ENCODE results near the gene OVAAL.
A peak's percentile ranks its signal among the peaks of the same experiment; 100 is the strongest.

The OVAAL gene

DNA sequence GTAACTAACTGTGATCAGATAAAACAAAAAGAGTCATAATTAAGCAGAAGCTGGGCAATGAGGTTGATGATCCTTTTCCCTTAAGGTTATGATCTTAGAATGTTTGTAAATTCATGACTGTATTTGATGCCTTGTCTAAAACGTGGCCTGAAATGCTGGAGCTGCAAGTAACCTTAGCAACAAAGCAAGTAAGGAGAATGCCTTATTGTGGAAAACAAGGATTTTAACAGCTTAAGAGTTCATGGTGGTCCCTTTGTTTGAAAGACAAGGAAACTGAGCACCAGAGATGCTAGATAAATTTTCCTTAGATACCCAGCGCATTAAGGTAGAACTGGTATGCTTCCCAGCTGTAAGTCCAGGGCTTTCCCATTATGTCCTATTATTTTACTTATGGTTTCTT is 47.4 kb downstream of the OVAAL start:
- DNase-seq (ENCODE audit: low spot score), result no peak

DNA sequence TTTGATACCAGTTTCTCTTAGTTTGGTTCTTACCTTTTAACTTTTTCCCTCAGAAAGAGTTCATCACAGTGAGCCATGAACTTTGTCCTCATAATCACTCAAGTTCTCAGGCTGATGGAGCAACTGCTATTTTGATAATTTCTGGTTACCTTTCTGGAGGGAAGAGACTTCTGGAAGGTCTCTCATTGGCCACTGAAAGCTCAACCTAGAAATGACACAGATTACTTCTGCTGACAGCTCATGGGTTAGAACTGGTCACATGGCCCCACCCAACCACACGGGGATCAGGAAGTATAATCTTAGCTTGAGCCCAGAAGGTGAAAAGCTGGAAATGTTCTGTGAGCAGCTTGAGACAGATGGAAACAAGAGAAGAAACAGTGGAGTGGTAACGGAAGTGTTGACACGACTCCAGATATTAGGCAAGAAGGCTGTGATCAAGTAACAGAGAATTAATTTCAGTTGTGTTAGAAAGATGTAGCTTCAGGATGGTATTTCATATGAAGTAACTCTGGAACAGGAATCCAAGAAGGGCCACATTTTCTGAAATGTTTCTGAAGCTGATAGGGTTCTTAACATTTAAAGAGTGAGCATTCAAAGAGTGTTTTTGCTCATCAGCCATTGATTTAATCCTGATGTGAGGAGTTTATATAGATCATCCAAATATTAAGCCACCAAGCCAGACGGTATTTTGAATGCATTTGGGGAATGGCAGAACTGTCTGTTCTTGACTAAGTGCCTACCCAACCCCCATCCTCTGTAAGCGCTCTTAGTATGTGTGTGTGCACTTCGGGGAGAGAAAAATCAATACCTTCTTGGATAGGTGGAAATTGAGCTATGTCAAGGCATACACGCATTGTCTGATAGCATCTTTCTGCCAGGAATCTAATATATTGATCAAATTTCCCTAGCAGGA is 51.1 kb downstream of the OVAAL start:
- peak; percentile 30 for DNase-seq (ENCODE audit: low spot score)

DNA sequence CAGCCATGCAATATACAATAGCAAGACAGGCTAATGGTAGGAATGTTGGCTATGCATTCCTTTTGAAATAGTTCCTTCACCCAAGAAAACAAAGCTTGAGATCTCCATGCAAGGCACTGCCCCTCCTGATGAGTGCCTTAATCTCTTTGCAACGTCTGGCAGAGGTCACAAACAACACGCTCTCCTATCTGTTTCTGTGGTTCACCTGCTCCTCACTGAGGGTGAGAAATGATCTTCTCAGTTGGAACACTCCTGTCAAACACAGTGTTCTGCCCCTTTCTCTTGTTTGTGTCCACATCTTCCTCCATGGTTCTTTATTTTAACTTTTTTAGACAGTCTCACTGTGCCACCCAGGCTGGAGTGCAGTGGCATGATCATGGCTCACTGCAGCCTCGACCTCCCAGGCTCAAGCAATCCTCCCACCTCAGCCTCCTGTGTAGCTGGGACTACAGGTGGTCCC is 51.8 kb downstream of the OVAAL start:
- DNase-seq (ENCODE audit: low spot score), result no peak

DNA sequence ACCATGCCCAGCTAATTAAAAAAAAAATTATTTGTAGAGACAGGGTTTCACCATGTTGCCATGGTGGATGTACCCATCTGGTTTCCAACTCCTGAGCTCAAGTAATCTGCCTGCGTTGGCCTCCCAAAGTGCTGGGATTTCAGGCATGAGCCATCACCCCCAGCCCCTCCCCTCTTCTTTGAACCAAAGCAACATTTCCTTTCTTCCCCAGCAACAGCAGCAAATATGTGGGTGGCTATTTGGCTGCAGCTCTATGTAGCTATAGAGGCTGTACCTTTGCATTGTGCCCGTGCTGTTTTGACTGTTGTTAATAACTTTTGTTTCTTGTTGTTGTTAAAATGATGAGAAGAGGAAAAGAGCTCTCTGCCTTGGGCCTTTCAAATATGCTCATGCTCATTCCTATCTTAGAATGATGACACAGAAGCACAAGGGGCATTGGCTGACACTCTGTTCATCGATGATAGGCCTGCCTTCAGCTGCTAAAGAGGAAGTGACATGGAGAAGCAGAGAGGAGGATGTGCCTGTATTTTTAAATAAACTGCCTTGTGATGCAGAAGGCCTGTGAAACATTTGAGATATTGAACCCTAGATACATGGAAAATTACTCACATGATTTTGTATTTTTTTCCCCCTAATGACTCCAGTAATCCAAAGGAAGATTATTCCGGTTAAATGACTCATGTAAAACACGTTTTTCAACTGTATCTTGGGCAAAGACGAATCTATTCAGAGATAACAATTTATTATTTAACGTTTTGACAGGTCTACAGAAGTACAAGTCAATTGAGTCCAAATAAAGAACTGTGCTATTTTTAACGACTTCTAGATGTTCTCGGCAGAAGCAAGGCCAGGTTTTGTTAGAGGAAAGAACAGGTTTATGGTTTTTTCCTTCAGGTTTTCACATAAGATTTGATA is 52.5 kb downstream of the OVAAL start:
- DNase-seq (ENCODE audit: low spot score), result peak; percentile 75

DNA sequence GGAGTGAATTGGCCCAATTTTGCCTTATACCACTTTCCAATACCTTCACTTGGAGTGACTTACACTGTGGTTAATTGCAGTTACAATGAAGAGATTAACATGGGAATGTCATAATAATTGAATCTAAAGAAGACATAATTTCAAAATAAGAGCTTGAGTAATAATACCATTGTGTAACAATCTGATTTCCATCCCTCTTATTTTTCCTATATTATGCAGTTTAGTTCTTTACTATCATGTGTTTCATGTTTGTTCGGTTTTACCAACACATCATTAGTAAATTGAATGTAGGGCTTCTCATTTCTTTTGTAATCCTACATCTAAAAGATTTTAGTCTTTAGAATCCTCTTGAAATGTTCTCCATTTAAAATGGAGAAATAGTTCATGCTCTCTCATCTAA is 53.9 kb downstream of the OVAAL start:
- no peak for DNase-seq (ENCODE audit: low spot score)

DNA sequence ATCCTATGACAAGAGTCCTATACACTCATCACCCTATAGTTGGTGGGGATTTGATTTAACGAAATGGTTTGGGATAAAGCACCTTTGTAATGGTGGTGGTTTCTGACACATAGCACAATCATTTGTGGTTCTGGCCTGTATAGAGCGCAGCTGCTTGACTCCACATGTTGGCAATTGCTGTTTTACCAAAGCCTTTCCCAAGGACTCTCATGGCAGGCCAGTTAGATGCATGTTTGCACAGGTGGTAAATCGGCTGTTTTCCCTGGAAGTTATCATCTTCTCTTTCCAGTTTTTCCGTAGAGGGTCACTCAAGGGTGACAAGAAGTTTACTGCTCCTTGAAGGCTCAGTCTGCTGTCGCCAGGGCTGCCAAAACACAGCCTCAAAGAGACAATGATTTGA is 56.0 kb downstream of the OVAAL start:
- DNase-seq (ENCODE audit: low spot score), result no peak

DNA sequence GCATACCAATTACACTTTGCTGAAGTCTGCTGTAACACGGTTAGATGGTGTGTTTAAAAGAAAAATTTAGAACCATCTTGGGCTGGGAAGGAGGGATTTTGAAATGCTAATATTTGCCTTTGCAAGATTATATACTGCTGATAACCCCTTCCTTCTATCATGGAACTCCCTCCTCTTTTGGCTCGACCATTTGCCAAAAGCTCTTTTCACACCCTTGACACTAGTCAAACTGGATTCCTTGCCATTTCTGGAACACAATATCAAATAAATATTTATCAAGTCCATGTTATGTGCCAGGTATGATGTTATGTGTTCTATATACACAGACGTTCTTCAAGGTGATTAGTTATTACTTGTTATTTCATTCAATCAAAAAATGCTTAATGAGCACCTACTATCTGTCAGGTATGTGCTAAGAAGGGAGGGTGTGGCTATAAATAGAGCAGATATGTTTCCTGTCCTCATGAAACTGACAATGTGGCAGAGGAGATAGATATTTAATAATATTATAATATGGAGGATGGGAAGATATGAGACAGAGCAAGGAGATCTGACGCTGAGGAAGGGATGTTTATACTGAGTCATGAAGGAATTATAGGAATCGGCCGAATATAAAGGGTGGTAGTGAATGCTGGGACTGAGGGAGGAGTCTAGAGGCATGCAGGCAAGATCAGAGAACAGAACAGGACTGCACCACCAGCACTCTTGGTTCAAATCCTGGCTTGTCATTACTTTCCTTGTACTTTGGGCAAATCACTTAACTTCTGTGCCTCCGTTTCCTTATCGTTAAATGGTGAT is 56.9 kb downstream of the OVAAL start:
- DNase-seq (ENCODE audit: low spot score), result no peak
